Ascending aorta (tissue), 2 donors: ENCODE results near the gene SLC43A1. TPM values are rescaled to one million over a fixed set of nuclear protein-coding genes. Genes with fewer than 3 reads are reported as not detected.

ENCODE experiments used
- DNase-seq, 2 donors: peaks; one replicate each; pipeline ENCODE4 v3.0.0-alpha.2; 2019; ENCODE audit warnings: low spot score in 2 of 2
- H3K27ac ChIP-seq, 2 donors: fragments of 200-600 bp; sonication (generic); one replicate each; pipeline ENCODE4 v1.5.1; 2016 to 2017; ENCODE audit warnings: mild to moderate bottlenecking in 1 of 2
- H3K27me3 ChIP-seq: fragments of 200-600 bp; sonication (generic); one replicate; pipeline ENCODE4 v1.5.1; 2017
- H3K36me3 ChIP-seq, 2 donors: fragments of 200-600 bp; sonication (generic); one replicate each; pipeline ENCODE4 v1.5.1; 2016
- H3K4me1 ChIP-seq, 2 donors: fragments of 200-600 bp; sonication (generic); one replicate each; pipeline ENCODE4 v1.5.1; 2016 to 2017; ENCODE audit warnings: mild to moderate bottlenecking in 1 of 2
- H3K4me3 ChIP-seq, 2 donors: fragments of 200-600 bp; sonication (generic); one replicate each; pipeline ENCODE4 v1.5.1; 2016 to 2017; ENCODE audit warnings: mild to moderate bottlenecking in 1 of 2
- H3K9me3 ChIP-seq, 2 donors: fragments of 200-600 bp; sonication (generic); one replicate each; pipeline ENCODE4 v1.5.1; 2016
- intact Hi-C: fragments of 100-400 bp; cut with DNase I; formaldehyde crosslinking; loops from one replicate; pipeline ENCODE4 v1.15.1; 2023
- total RNA-seq: library from RNA; depleted of rRNA; stranded (reverse); fragments of >200 nt; gene quantifications from one replicate; pipeline ENCODE4 v1.1.0, GENCODE V29; 2016
- TF ChIP-seq, protein P1 (sequence below), 3 experiments: fragments of 200-600 bp in 2 of 3; fragments of 450-650 bp in 1 of 3; sonication (generic) in 2 of 3; IDR thresholded peaks; one replicate each; pipeline ENCODE4 v1.5.1; 2016 to 2019; ENCODE audit warnings: antibody characterized with exemption in 3 of 3, mild to moderate bottlenecking in 1 of 3, moderate library complexity in 1 of 3

SLC43A1 gene
- total RNA-seq, 1 donor from 2014 or later: 18.4 TPM

DNA sequence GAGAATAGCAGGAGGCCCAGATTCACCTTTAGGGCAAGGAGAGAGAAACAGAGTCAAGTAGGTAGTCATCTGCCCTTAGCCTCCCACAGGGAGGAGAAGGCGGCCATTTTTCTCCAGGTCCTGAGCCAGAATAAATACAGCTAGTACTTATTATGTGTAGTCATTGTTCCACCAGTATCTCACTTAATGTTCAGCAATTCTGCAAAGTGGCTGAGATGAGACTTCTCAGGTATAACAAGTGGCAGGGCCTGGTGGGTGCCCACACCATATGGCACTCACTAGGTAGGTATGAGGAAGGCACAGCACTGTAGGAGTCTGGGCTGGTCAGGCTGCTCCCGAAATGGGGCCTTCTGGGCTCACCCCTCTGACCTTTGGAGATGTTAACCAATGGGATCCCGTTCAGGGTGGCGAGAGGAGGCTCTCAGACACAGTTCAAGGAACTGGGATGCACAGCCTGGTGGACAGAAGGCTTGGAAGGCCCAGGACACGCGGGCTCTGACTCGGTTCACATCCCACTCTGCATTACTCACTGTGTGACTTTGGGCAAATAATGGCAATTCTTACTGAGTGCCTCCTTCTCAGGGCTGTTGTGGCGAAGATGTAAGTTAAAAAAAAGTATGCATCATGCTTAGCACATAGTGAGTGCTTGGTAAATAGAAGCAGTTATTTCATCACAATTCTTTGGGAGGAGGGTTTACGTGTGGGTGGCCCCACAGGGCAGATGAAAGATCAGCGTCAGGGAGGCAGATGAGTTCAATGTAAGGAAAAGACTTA is 30.1 kb downstream of the SLC43A1 start:
- Histone ChIP-seq H3K27ac (no peak overlapping the region), H3K36me3 (peaks cover 28 to 52% of the 10 kb centered on the region in 2 donors), H3K4me3 (no peak overlapping the region), H3K4me1 (peaks cover 0 to 10% of the 10 kb centered on the region in 2 donors), H3K27me3 (no peaks in the 10 kb centered on the region), H3K9me3 (no peaks in the 10 kb centered on the region)
- intact Hi-C loops: no loop called here
- DNase-seq: no peak
- TF ChIP-seq, protein P1, sequence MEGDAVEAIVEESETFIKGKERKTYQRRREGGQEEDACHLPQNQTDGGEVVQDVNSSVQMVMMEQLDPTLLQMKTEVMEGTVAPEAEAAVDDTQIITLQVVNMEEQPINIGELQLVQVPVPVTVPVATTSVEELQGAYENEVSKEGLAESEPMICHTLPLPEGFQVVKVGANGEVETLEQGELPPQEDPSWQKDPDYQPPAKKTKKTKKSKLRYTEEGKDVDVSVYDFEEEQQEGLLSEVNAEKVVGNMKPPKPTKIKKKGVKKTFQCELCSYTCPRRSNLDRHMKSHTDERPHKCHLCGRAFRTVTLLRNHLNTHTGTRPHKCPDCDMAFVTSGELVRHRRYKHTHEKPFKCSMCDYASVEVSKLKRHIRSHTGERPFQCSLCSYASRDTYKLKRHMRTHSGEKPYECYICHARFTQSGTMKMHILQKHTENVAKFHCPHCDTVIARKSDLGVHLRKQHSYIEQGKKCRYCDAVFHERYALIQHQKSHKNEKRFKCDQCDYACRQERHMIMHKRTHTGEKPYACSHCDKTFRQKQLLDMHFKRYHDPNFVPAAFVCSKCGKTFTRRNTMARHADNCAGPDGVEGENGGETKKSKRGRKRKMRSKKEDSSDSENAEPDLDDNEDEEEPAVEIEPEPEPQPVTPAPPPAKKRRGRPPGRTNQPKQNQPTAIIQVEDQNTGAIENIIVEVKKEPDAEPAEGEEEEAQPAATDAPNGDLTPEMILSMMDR (IDR thresholded peaks at IDR 0.05): no peak

DNA sequence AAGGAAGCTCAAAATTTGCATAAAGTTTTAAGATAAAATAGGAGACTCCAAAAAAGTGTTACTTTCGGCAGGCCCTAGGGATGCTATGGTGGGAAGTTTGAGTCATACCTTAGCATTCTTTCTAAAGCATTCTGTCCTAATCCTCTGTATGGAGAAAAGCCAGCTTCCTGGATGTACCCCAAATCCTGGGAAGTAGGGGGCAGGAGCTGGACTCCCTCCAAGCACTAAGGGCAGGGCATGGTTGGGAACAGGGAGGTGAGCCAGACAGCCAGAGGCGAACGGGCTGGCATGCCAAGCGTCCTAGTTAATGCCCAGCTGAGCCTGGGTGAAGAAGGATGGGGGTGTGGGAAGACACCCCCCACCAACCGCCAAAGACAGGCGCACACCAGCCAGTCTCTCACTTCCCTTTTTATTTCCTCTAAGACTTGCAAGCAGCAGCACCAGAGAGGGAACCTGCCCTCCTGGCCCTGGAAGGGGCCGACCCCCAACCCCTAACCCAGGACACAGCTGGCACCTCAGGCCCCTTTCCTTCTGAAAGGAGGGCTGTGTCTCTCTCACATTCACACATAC is 31.3 kb downstream of the SLC43A1 start:
- TF ChIP-seq, protein P1 (IDR thresholded peaks at IDR 0.05): no peak
- intact Hi-C loops: loop anchor here (5.0 kb wide), 1 partner anchor 137 kb away; no protein-coding TSS in a partner anchor
- H3K4me1 ChIP-seq: peaks cover 0 to 10% of the 10 kb centered on the region in 2 donors
- no peaks in the 10 kb centered on the region for H3K27me3 ChIP-seq
- no peak overlapping the region for H3K4me3 ChIP-seq
- H3K9me3 ChIP-seq: no peaks in the 10 kb centered on the region
- no peak overlapping the region for H3K27ac ChIP-seq
- DNase-seq: no peak
- H3K36me3 ChIP-seq: peaks cover 28 to 40% of the 10 kb centered on the region in 2 donors

DNA sequence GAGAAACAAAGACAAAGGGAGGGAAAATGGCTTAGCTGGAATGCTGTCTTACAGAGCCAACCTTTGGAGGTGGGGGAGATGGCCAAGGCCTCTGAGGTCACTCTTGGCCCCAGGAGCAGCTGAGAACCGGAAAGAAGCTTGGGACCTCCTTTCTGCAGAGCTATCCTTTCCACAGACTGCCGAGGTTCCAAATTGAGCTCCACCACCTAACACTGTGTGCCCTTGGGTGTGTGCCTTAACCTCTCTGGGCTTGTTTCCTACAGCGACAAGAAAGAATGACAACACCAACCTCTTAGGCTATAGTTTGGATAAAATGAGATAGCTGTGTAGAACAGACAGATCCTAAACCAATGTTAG is 32.0 kb downstream of the SLC43A1 start:
- Histone ChIP-seq H3K27me3 (no peaks in the 10 kb centered on the region), H3K36me3 (peaks cover 26 to 33% of the 10 kb centered on the region in 2 donors)

DNA sequence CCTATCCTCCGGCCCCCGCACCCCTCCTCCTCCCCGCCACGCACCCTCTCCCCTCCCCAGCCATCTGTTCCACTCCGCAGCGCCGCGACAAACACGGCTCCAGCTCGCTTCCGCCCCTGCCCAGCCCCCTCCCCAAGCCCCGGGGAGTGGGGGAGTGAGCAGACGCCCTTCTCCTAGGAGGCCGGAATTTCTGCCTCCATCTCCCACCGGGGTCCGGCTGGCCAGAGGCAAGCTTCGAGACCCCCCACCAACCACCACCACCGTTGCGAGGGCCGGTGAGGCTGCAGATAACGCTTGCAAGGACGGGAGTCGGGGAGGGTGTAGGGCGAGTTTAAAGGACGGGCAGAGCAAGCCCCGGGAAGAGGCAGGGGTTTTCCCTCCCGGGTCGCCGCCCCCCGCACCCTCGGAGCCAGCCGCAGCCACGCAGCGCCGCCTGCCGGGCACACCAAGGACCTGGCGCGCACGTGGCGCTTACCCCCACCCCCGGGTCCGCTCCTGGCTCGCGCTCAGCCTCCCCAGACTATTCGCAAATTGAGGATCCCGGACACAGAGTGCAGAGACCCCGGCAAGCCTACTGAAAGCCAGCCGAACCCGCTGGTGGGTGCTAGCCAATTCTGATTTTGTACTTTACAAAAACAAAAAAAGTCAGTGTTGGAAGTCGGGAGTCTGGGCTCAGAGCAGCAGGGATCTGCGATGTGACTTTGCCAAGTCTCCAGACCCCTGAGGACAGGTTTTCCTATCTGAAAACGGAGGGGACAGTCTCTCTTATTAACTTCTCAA is 32.5 kb downstream of the SLC43A1 start:
- Histone ChIP-seq H3K27me3 (no peaks in the 10 kb centered on the region), H3K36me3 (peaks cover 25 to 29% of the 10 kb centered on the region in 2 donors), H3K4me3 (peak overlapping the region in 1 of 2 donors; percentile 20), H3K4me1 (peaks cover 0 to 10% of the 10 kb centered on the region in 2 donors), H3K27ac (no peak overlapping the region), H3K9me3 (no peaks in the 10 kb centered on the region)
- TF ChIP-seq, protein P1 (IDR thresholded peaks at IDR 0.05): peak; percentile 55 to 60 (median 57)
- intact Hi-C loops: loop anchor here (5.0 kb wide), 1 partner anchor 136 kb away; no protein-coding TSS in a partner anchor
- no peak for DNase-seq

More for the DNA sequence above, 32.0 kb downstream of the SLC43A1 start:
- intact Hi-C loops: loop anchor here (5.0 kb wide), 1 partner anchor 136 kb away; no protein-coding TSS in a partner anchor
- TF ChIP-seq, protein P1 (IDR thresholded peaks at IDR 0.05): no peak
- Histone ChIP-seq H3K9me3 (no peaks in the 10 kb centered on the region), H3K4me1 (peaks cover 0 to 10% of the 10 kb centered on the region in 2 donors), H3K4me3 (peak overlapping the region in 1 of 2 donors; percentile 20), H3K27ac (no peak overlapping the region)
- no peak for DNase-seq

DNA sequence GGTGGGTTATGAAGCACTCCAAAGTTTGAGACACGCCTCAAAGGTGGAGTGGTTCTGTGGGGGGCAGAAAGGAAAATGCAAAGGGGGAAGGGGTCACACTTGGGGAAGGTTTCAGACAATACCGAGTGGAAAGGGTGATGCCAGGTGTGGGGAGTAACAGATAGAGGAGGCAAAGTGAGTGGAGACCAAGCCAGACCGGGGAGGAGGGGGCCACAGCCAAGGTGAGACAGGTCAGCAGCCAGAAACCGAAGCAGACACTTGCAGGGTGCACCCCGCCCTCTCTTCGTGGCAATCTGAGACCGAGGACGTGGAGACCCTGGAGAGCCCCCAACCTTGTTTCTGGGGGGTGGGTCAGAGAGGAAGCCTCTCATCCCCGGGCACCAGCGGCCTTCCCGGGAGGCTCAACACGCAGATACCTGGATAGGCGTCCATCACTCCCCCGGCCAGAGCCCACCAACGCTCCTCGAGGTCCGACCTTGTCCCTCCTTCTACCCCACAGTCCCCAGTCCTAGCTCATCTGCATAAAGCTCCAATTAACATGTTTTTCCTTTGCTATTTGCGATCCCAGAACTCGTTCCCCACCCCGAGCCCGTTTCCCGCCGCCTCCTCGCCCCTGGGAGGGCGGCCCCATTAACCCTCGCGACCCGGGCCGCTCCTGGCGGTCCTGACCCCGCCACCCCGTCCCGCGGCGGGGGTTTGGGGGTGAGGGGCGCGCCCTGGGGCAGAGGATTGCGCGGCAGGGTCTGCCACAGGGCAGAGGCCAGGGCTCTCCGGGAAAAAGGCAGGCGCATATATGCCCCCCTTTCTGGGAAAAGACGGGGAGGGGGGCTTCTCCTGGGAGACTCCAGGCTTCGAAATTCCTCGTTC is 33.4 kb downstream of the SLC43A1 start:
- H3K4me3 ChIP-seq: no peak overlapping the region
- no peak overlapping the region for H3K27ac ChIP-seq
- peaks cover 21% of the 10 kb centered on the region in 2 donors for H3K36me3 ChIP-seq
- no peaks in the 10 kb centered on the region for H3K9me3 ChIP-seq
- H3K4me1 ChIP-seq: peaks cover 0 to 10% of the 10 kb centered on the region in 2 donors
- no peaks in the 10 kb centered on the region for H3K27me3 ChIP-seq
- DNase-seq: no peak
- intact Hi-C loops: loop anchor here (2.0 to 5.0 kb wide), 2 partner anchors 25 to 135 kb away; no protein-coding TSS in a partner anchor
- TF ChIP-seq, protein P1 (IDR thresholded peaks at IDR 0.05): no peak
